Measurements from ENCODE around the gene SSBP2. TPM values are rescaled to one million over a fixed set of nuclear protein-coding genes. Genes with fewer than 3 reads are reported as not detected.

The SSBP2 gene
- total RNA-seq, 4 donors from 2014 or later: 17.1 to 80.3 (median 24.2) TPM

- Histone ChIP-seq H3K36me3 (no peaks in the 10 kb centered on the region), H3K27me3 (no peaks in the 10 kb centered on the region), H3K4me1 (no peaks in the 10 kb centered on the region), H3K4me3 (no peak overlapping the region), H3K27ac (no peak overlapping the region), H3K9me3 (no peaks in the 10 kb centered on the region)
- WGBS, 2 donors: 82 to 86% methylated on average over 7 of the region's 7 CpGs
- intact Hi-C loops (cut with DNase I): no loop called here
- DNase-seq: no peak
- TF ChIP-seq CTCF (IDR thresholded peaks at IDR 0.05): no peak
These were observed 345.6 kb downstream of the SSBP2 start for GRCh38 chr5:81405126-81405891.

GRCh38 chr5:81402192-81402930, 348.5 kb downstream of the SSBP2 start:
- DNase-seq: no peak
- no peak overlapping the region for H3K4me3 ChIP-seq
- TF ChIP-seq CTCF (IDR thresholded peaks at IDR 0.05) (no peak), POLR2A (IDR thresholded peaks at IDR 0.05) (no peak)
- no peaks in the 10 kb centered on the region for H3K9me3 ChIP-seq
- no peak overlapping the region for H3K27ac ChIP-seq
- no peaks in the 10 kb centered on the region for H3K36me3 ChIP-seq
- no peaks in the 10 kb centered on the region for H3K4me1 ChIP-seq
- intact Hi-C loops (cut with DNase I): no loop called here
- WGBS, 2 donors: 26 to 47% methylated on average over 2 of the region's 2 CpGs
- no peaks in the 10 kb centered on the region for H3K27me3 ChIP-seq

GRCh38 chr5:81401266-81401665, 349.6 kb downstream of the SSBP2 start:
- Histone ChIP-seq H3K27ac (no peak overlapping the region), H3K27me3 (no peaks in the 10 kb centered on the region), H3K4me3 (no peak overlapping the region), H3K36me3 (no peaks in the 10 kb centered on the region), H3K4me1 (no peaks in the 10 kb centered on the region), H3K9me3 (no peaks in the 10 kb centered on the region)
- no peak for DNase-seq
- intact Hi-C loops (cut with DNase I): no loop called here
- whole genome bisulfite sequencing, 2 donors: 79 to 87% methylated on average over 8 to 10 of the region's 11 CpGs
- TF ChIP-seq CTCF (IDR thresholded peaks at IDR 0.05) (no peak), POLR2A (IDR thresholded peaks at IDR 0.05) (no peak)

GRCh38 chr5:81400375-81400774, 350.5 kb downstream of the SSBP2 start:
- H3K27me3 ChIP-seq: peaks cover 0 to 5% (median 0%) of the 10 kb centered on the region in 4 donors
- H3K9me3 ChIP-seq: peaks cover 0 to under 1% (median 0%) of the 10 kb centered on the region in 3 donors
- no peak for TF ChIP-seq CTCF (IDR thresholded peaks at IDR 0.05)
- no peak for TF ChIP-seq POLR2A (IDR thresholded peaks at IDR 0.05)
- no peak overlapping the region for H3K27ac ChIP-seq
- no peak overlapping the region for H3K4me3 ChIP-seq
- intact Hi-C loops (cut with DNase I): no loop called here
- no peaks in the 10 kb centered on the region for H3K4me1 ChIP-seq
- DNase-seq: no peak
- H3K36me3 ChIP-seq: no peaks in the 10 kb centered on the region
- 50 to 84% methylated on average over 2 of the region's 2 CpGs for WGBS, 2 donors

- Histone ChIP-seq H3K4me1 (peaks cover 3 to 9% (median 9%) of the 10 kb centered on the region in 3 donors), H3K9me3 (peaks cover 0 to 4% (median 0%) of the 10 kb centered on the region in 3 donors), H3K36me3 (no peaks in the 10 kb centered on the region), H3K4me3 (no peak overlapping the region), H3K27ac (no peak overlapping the region), H3K27me3 (peaks cover 0 to 20% (median 0%) of the 10 kb centered on the region in 4 donors)
- intact Hi-C loops (cut with DNase I): no loop called here
- no peak for TF ChIP-seq CTCF (IDR thresholded peaks at IDR 0.05)
- no peak for TF ChIP-seq POLR2A (IDR thresholded peaks at IDR 0.05)
- no peak for DNase-seq
- WGBS, 2 donors: 44 to 48% methylated on average over 4 of the region's 4 CpGs
These were observed 352.2 kb downstream of the SSBP2 start for GRCh38 chr5:81398741-81399140.

All from esophagus squamous epithelium (tissue), 5 donors.